Activated T-cell treated with anti-CD3 and anti-CD28 coated beads for 4 hours (primary cell): ENCODE results near the gene HAO1.

Experiments used
- DNase-seq: peaks from one replicate; pipeline ENCODE4 v3.0.0-alpha.2; 2020

HAO1 gene

GRCh38 chr20:7926323-7926722 is 13.9 kb downstream of the HAO1 start:
- DNase-seq, result no peak

- no peak for DNase-seq
Measured at GRCh38 chr20:7924692-7925091, 15.6 kb downstream of the HAO1 start.

- DNase-seq, result no peak
Measured at GRCh38 chr20:7916648-7917047, 23.6 kb downstream of the HAO1 start.

GRCh38 chr20:7912551-7912950 is 27.7 kb downstream of the HAO1 start:
- DNase-seq, result no peak

- DNase-seq, result no peak
Measured at GRCh38 chr20:7911586-7912330, 28.5 kb downstream of the HAO1 start.

- DNase-seq, result no peak
Measured at GRCh38 chr20:7908905-7909304, 31.4 kb downstream of the HAO1 start.

GRCh38 chr20:7903429-7903828 is 36.8 kb downstream of the HAO1 start:
- no peak for DNase-seq

- no peak for DNase-seq
Measured at GRCh38 chr20:7902879-7903278, 37.4 kb downstream of the HAO1 start.

- DNase-seq, result no peak
Measured at GRCh38 chr20:7897781-7898364, 42.4 kb downstream of the HAO1 start.

GRCh38 chr20:7893014-7893730 is 47.1 kb downstream of the HAO1 start:
- no peak for DNase-seq

GRCh38 chr20:7891705-7892104 is 48.6 kb downstream of the HAO1 start:
- DNase-seq, result no peak

- DNase-seq, result no peak
Measured at GRCh38 chr20:7889736-7890135, 50.5 kb downstream of the HAO1 start.

- DNase-seq, result no peak
Measured at GRCh38 chr20:7883741-7884140, 56.5 kb downstream of the HAO1 start.

GRCh38 chr20:7883309-7883708 is 56.9 kb downstream of the HAO1 start:
- no peak for DNase-seq

GRCh38 chr20:7882076-7882475 is 58.2 kb downstream of the HAO1 start:
- no peak for DNase-seq

GRCh38 chr20:7881551-7881950 is 58.7 kb downstream of the HAO1 start:
- no peak for DNase-seq

- DNase-seq, result no peak
Measured at GRCh38 chr20:7879883-7880282, 60.4 kb downstream of the HAO1 start.

GRCh38 chr20:7868108-7868507 is 72.2 kb downstream of the HAO1 start:
- no peak for DNase-seq

GRCh38 chr20:7866285-7866684 is 74.0 kb downstream of the HAO1 start:
- DNase-seq, result no peak

- no peak for DNase-seq
Measured at GRCh38 chr20:7859356-7859802, 80.9 kb downstream of the HAO1 start.

GRCh38 chr20:7858734-7859250 is 81.5 kb downstream of the HAO1 start:
- DNase-seq, result no peak

- no peak for DNase-seq
Measured at GRCh38 chr20:7856756-7857155, 83.5 kb downstream of the HAO1 start.

- DNase-seq, result no peak
Measured at GRCh38 chr20:7855545-7855944, 84.7 kb downstream of the HAO1 start.

GRCh38 chr20:7853493-7853892 is 86.8 kb downstream of the HAO1 start:
- DNase-seq, result no peak
